Parathyroid adenoma (tissue), 2 donors: ENCODE measurements around the gene LRRC4C.

Source experiments
- H2AFZ ChIP-seq: fragments of 300-600 bp; sonication (generic); one replicate; pipeline ENCODE4 v1.7.0; 2017; ENCODE audit warnings: antibody characterized with exemption, mild to moderate bottlenecking
- H3K27ac ChIP-seq: fragments of 300-600 bp; sonication (generic); one replicate; pipeline ENCODE4 v1.7.0; 2017
- H3K27me3 ChIP-seq: fragments of 300-600 bp; sonication (generic); one replicate; pipeline ENCODE4 v1.7.0; 2017; ENCODE audit warnings: low read length; ENCODE audit not compliant: control insufficient read depth, insufficient read depth
- H3K36me3 ChIP-seq: fragments of 300-600 bp; sonication (generic); one replicate; pipeline ENCODE4 v1.7.0; 2017; ENCODE audit warnings: low read length; ENCODE audit not compliant: control insufficient read depth, insufficient read depth
- H3K4me1 ChIP-seq: fragments of 300-600 bp; sonication (generic); one replicate; pipeline ENCODE4 v1.7.0; 2017; ENCODE audit warnings: control low read depth
- H3K4me2 ChIP-seq: fragments of 300-600 bp; sonication (generic); one replicate; pipeline ENCODE4 v1.7.0; 2017; ENCODE audit warnings: low read length
- H3K4me3 ChIP-seq: fragments of 300-600 bp; sonication (generic); one replicate; pipeline ENCODE4 v1.7.0; 2017; ENCODE audit warnings: low read depth, low read length
- H3K79me2 ChIP-seq: fragments of 300-600 bp; sonication (generic); one replicate; pipeline ENCODE4 v1.7.0; 2017; ENCODE audit warnings: control low read depth
- H3K9ac ChIP-seq: fragments of 300-600 bp; sonication (generic); one replicate; pipeline ENCODE4 v1.7.0; 2017; ENCODE audit warnings: mild to moderate bottlenecking
- H3K9me3 ChIP-seq: fragments of 300-600 bp; sonication (generic); one replicate; pipeline ENCODE4 v1.7.0; 2017; ENCODE audit warnings: low read length; ENCODE audit not compliant: control insufficient read depth
- CTCF ChIP-seq: fragments of 300-600 bp; sonication (generic); IDR thresholded peaks from one replicate; pipeline ENCODE4 v1.7.0; 2017; ENCODE audit warnings: antibody characterized with exemption, mild to moderate bottlenecking
- donor health status: primary hyperparathyroidism.

The LRRC4C gene

GRCh38 chr11:40314327-40314726 lies 1145.1 kb downstream of the LRRC4C start:
- Histone ChIP-seq H3K9ac (no peak overlapping the region), H3K4me1 (no peaks in the 10 kb centered on the region), H3K36me3 (no peaks in the 10 kb centered on the region), H3K27me3 (no peaks in the 10 kb centered on the region), H2AFZ (no peak overlapping the region), H3K27ac (no peak overlapping the region), H3K9me3 (no peaks in the 10 kb centered on the region), H3K4me2 (no peak overlapping the region), H3K79me2 (no peaks in the 10 kb centered on the region), H3K4me3 (no peak overlapping the region)
- TF ChIP-seq CTCF = no peak

GRCh38 chr11:40306938-40307548 lies 1152.4 kb downstream of the LRRC4C start:
- Histone ChIP-seq H3K4me1 (no peaks in the 10 kb centered on the region), H3K36me3 (no peaks in the 10 kb centered on the region)
- peak; percentile 7 for TF ChIP-seq CTCF

DNA sequence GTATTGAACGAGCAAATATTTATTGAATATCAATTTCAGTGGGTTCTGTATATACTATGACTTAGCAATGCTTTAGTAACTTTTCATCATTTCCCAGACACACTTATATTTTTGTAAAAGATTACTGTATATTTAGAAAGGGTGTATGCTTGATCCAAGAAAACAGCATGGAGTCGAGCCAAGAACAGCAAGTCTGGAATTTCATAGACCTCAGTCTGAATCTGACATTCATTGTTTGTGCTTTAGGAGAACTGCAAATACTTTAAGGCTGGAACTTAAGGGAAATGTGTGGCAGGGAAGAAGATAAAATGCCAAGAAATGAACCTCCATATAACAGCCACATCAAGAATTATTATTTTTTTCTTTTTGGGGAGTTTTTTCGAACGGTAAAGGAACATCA lies 1156.8 kb downstream of the LRRC4C start:
- no peak overlapping the region for H3K4me3 ChIP-seq
- no peaks in the 10 kb centered on the region for H3K27me3 ChIP-seq
- H3K9me3 ChIP-seq = no peaks in the 10 kb centered on the region
- H3K36me3 ChIP-seq = no peaks in the 10 kb centered on the region
- no peak overlapping the region for H3K9ac ChIP-seq
- H3K4me1 ChIP-seq = no peaks in the 10 kb centered on the region
- H3K79me2 ChIP-seq = no peaks in the 10 kb centered on the region
- H3K4me2 ChIP-seq = no peak overlapping the region
- H3K27ac ChIP-seq = no peak overlapping the region
- no peak for TF ChIP-seq CTCF
- H2AFZ ChIP-seq = no peak overlapping the region

More at GRCh38 chr11:40306938-40307548, 1152.4 kb downstream of the LRRC4C start:
- no peak overlapping the region for H3K9ac ChIP-seq
- no peak overlapping the region for H2AFZ ChIP-seq
- H3K27me3 ChIP-seq = no peaks in the 10 kb centered on the region
- H3K27ac ChIP-seq = no peak overlapping the region
- H3K79me2 ChIP-seq = no peaks in the 10 kb centered on the region
- no peak overlapping the region for H3K4me2 ChIP-seq
- no peak overlapping the region for H3K4me3 ChIP-seq
- H3K9me3 ChIP-seq = no peaks in the 10 kb centered on the region

- Histone ChIP-seq H3K4me3 (no peak overlapping the region), H3K9me3 (no peaks in the 10 kb centered on the region), H3K27me3 (no peaks in the 10 kb centered on the region), H3K4me1 (no peaks in the 10 kb centered on the region), H2AFZ (no peak overlapping the region), H3K27ac (no peak overlapping the region), H3K36me3 (no peaks in the 10 kb centered on the region), H3K9ac (no peak overlapping the region), H3K79me2 (no peaks in the 10 kb centered on the region), H3K4me2 (no peak overlapping the region)
- no peak for TF ChIP-seq CTCF
Measured at GRCh38 chr11:40295466-40295865, 1164.0 kb downstream of the LRRC4C start.

DNA sequence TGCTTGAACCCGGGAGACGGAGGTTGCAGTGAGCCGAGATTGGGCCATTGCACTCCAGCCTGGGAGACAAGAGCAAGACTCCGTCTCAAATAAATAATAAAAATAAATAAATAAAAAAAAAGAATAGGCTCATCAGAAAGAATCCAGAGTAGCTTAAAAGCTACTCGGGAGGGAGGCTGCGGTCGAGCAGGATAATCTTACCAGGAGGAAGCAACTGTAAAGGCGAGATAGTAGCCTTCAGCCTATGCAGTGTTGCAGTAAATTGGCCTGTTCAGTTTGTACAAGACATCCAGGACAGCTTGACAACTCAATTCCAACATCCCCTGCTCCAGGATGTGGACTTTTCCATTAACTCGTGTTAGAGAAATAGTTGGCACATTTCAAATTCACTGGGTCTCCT lies 1164.7 kb downstream of the LRRC4C start:
- no peak overlapping the region for H3K9ac ChIP-seq
- H3K4me1 ChIP-seq = no peaks in the 10 kb centered on the region
- H3K9me3 ChIP-seq = no peaks in the 10 kb centered on the region
- no peaks in the 10 kb centered on the region for H3K36me3 ChIP-seq
- no peak for TF ChIP-seq CTCF
- H3K79me2 ChIP-seq = no peaks in the 10 kb centered on the region
- no peak overlapping the region for H3K4me3 ChIP-seq
- H3K27me3 ChIP-seq = no peaks in the 10 kb centered on the region
- no peak overlapping the region for H3K27ac ChIP-seq
- H3K4me2 ChIP-seq = no peak overlapping the region
- H2AFZ ChIP-seq = no peak overlapping the region
